Measurements from ENCODE around the gene PPFIA3.

DNA sequence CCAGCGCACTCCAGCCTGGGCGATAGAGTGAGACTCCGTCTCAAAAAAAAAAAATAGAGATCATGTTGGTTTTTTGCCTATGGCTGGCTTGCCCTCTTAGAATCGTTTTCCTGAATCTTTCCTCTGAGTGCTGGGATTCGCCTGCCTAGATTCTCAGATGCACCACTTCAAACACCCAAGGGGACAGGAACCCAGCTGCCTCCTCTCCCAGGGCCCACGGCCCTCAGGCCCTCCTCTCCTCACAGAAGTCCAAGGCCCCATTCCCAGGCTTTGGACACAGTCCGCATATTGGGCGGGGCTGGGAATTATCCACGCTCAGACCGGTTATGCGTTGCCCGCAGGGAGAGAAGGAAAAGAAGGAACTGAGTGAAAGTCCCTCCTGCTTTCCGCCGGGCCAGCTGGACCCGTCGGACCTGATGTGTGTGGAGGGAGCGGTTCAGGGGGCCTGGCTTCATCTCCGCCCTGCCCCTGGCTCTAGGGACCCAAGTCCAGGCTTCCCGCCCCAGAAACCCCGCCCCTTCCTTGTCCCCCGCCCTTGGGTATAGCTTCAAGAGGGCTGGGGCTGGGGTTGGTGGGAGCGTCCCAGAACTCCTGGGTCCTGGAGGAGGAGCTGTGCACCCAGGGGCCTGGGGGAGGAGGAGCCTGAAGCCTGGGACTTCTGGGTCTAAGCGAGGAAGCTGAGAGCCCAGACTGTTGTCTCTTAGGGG, 5.8 kb downstream of the PPFIA3 start:
- TF ChIP-seq CHD4 (IDR thresholded peaks at IDR 0.05; ENCODE audit: borderline replicate concordance) (no peak), POLR2A (IDR thresholded peaks at IDR 0.05; ENCODE audit: low read length) (no peak), RNF2 (IDR thresholded peaks at IDR 0.05; ENCODE audit: borderline replicate concordance, low read depth) (no peak)
- TF ChIP-seq, protein P1, sequence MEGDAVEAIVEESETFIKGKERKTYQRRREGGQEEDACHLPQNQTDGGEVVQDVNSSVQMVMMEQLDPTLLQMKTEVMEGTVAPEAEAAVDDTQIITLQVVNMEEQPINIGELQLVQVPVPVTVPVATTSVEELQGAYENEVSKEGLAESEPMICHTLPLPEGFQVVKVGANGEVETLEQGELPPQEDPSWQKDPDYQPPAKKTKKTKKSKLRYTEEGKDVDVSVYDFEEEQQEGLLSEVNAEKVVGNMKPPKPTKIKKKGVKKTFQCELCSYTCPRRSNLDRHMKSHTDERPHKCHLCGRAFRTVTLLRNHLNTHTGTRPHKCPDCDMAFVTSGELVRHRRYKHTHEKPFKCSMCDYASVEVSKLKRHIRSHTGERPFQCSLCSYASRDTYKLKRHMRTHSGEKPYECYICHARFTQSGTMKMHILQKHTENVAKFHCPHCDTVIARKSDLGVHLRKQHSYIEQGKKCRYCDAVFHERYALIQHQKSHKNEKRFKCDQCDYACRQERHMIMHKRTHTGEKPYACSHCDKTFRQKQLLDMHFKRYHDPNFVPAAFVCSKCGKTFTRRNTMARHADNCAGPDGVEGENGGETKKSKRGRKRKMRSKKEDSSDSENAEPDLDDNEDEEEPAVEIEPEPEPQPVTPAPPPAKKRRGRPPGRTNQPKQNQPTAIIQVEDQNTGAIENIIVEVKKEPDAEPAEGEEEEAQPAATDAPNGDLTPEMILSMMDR (IDR thresholded peaks at IDR 0.05), result no peak
